IPS-11a (cell line): ENCODE measurements around the gene PALD1.

ENCODE experiments used
- H3K4me3 ChIP-seq: one replicate; pipeline ENCODE4 v1.5.1; 2013; ENCODE audit warnings: low read depth, low read length, control low read depth

The PALD1 gene

GRCh38 chr10:70535001-70535400 lies 56.4 kb downstream of the PALD1 start:
- H3K4me3 ChIP-seq, result no peak overlapping the region

GRCh38 chr10:70535451-70535850 lies 56.9 kb downstream of the PALD1 start:
- no peak overlapping the region for H3K4me3 ChIP-seq

GRCh38 chr10:70536196-70536861 lies 57.8 kb downstream of the PALD1 start:
- H3K4me3 ChIP-seq, result no peak overlapping the region

DNA sequence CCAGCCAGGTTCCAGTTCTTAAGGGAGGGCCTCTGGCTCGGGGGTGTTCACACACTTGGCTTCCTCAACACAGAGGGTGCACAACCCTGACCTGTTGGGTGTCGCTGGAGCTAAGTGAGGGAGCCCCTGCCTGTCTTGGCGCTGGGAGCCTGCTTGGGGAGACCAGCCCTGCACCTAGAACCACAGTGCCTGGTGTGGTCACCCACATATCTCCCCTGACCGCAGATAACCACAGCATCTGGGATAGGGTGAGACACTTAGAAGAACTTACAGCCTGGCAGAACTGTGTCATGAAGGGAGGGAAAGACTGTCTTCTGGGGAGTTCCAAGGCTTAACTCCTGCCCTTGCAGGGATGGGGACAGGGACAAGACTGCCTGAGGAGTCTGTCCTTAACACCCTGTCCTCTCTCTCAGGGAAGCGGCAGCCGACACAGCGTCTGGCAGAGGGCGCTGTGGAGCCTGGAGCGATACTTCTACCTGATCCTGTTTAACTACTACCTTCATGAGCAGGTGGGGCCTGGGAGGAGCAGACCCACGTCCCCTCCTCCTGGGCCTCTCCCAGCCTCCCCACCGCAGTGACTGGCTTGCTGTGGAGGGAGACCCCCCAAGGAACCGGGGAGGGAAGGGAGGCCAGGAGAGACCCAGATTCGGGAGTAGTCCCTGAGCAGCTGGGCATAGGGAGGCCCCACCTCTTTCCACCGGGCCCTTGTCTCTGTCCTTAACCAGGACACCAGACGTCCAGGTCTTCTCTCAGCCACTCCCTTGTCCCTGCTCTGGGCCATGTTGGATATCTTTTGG lies 59.0 kb downstream of the PALD1 start:
- no peak overlapping the region for H3K4me3 ChIP-seq

DNA sequence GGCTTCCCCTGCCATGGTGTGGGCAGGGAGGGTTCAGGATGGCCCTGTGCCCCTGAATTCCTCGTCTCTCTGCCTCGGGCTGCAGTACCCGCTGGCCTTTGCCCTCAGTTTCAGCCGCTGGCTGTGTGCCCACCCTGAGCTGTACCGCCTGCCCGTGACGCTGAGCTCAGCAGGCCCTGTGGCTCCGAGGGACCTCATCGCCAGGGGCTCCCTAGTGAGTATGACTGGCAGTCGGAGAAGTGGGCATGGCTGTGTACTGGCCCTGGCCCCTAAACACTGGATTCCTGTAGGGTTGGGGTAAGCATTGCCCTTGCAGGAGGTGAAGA lies 59.6 kb downstream of the PALD1 start:
- no peak overlapping the region for H3K4me3 ChIP-seq

DNA sequence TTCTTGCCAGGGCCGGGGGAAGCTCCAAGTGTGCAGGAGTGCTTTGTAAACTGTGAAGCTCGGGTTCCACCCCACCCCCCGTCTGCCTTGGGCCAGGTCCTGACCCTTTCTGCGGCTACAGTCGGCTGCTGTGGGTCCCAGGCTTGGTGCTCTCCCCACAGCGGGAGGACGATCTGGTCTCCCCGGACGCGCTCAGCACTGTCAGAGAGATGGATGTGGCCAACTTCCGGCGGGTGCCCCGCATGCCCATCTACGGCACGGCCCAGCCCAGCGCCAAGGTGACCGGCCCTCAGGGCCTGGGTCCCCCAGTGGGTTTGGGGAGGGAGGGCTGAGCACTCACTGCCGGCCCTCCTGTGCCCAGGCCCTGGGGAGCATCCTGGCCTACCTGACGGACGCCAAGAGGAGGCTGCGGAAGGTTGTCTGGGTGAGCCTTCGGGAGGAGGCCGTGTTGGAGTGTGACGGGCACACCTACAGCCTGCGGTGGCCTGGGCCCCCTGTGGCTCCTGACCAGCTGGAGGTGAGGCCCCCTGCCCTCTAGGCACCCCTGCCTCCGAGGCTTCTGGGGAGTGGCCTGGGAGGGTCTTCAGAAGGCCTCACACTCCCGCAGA lies 60.3 kb downstream of the PALD1 start:
- H3K4me3 ChIP-seq, result no peak overlapping the region

DNA sequence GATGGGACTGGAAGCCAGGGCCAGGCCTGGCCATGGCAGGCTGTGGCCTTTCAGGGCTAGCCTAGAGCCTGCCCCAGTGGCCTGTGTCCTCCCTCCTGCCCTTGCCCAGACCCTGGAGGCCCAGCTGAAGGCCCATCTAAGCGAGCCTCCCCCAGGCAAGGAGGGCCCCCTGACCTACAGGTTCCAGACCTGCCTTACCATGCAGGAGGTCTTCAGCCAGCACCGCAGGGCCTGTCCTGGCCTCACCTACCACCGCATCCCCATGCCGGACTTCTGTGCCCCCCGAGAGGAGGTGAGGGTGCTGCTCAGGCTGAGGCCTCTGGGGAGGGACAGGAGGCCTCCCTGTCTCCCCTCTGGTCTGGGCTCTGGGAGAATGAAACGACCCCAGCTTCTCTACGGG lies 60.9 kb downstream of the PALD1 start:
- H3K4me3 ChIP-seq, result no peak overlapping the region

DNA sequence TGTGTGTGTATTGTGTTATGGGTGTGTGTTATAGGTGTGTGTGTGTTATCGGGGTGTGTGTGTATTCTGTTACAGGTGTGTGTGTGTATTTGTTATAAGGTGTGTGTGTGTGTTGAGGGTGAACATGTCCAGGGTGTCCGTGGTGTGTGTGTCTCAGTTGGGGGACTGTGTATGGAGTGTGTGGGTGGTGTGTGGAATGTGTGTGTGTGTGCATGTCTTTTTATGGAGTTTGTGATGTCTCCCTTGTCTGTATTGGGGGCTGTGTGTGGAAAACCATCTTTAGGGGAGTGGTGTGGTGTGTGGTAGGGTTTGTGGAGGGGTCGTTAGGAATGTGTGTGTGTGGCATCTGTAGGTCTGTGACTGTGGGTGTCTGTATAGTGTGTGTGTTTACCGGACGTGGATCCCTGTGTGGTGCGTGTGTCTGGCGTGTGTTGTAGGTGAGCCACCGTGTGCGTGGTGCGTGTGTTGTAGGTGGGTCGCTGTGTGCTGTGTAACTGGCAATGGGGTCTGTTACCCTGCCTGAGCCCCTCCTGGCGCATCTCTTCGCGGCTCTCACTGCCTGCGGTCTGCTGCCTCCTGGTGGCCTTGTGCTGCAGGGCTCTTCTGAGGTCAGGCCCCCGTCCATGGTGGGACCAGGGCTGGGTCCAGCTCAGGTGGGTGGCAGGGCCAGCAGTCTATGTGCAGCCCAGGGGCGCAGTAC lies 61.7 kb downstream of the PALD1 start:
- H3K4me3 ChIP-seq, result no peak overlapping the region

- no peak overlapping the region for H3K4me3 ChIP-seq
Observed at GRCh38 chr10:70540789-70541360, 62.3 kb downstream of the PALD1 start.

DNA sequence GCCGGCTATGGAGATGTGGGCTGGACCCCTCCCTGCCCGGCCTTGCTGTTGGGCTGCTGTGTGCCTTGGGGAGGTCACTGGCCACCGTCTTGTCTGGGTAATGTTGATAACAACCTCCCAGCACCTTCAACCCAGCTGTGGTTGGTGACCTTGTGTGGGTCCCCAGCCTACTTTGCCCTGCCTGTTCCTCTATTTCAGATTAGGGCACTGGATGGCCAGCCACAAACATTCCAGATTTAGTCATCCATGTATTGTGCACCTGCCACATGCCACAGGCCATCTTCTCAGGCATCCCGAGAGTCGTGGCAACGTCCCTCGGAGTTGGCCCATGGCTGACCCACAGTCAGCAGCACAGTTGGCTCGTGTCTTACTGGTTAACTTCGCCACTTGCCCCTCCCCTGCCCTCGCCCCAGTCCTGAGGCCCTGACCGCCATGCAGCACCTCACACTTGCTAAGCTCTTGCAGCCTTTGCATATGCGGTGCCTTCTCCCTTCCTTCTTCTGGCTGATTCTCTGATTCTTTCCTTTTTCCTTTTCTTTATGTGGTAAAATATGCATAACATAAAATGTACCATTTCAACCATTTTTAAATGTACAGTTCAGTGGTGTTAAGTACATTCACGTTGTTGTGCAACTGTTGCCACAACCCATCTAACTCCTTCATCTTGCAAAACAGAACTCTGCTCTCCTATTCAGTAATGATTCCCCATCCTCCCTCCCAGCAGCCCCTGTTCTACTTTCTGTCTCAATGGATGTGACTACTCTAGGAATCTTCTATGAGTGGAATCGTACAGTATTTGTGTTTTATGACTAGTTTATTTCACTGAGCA lies 63.4 kb downstream of the PALD1 start:
- H3K4me3 ChIP-seq, result no peak overlapping the region

GRCh38 chr10:70542565-70542938 lies 64.0 kb downstream of the PALD1 start:
- no peak overlapping the region for H3K4me3 ChIP-seq

GRCh38 chr10:70543911-70544310 lies 65.3 kb downstream of the PALD1 start:
- H3K4me3 ChIP-seq, result no peak overlapping the region

DNA sequence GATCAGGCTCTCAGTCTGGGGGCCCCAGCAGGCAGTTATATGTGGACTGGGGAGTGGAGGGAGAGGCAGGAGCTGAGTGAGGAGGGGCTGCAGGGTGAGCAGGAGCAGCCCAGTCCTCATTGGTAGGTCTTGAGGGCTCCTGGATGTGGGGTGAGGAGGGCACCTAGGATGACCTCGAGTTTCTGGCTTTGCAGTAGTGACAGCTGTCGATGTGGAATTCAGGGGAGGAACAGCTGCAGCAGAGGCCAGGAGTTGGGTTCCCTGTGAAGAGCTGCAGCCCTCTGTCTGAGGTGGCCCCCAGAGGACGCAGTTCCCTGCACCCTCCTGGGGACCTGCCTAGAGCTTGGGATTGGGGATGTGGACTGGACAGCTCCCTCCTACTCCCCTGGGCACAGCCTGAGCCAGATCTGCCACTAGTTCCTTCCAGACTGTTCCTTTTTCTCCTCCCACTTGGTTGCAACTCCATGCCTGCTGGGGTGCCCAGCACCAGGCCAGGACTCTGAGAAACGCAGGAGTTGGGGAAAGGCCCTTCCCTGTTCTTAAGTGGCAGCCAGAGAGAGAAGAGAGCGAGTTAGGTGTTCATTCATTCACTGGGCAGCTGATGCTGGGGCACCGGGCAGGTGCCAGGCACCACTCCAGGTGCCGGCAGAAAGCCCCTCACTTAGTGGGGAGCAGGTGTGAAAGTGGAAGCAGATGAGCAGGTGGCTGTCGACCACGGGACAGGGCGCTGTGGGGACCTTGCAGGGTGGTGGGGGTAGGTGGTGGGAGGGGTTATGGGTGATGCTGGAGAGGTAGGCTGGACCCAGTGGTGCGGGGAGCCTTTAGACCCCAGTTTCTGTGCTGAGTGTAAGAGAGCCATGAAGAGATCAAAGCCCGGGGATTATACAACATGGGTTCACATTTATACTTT lies 66.1 kb downstream of the PALD1 start:
- H3K4me3 ChIP-seq, result no peak overlapping the region

DNA sequence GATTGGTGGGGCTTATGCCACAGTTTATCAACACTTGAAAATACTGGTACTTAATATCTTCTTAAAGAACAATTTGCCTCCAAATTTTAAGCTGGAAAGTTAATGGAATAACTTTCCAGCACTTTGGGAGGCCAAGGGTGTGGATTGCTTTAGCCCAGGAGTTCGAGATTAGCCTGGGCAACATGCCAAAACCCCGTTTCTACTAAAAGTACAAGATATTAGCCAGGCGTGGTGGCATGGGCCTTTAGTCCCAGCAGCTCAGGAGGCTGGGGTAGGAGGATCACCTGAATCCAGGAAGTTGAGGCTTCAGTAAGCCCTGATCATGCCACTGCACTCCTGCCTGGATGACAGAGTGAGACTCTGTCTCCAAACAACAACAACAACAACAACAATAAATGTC lies 68.0 kb downstream of the PALD1 start:
- no peak overlapping the region for H3K4me3 ChIP-seq

GRCh38 chr10:70549351-70549961 lies 70.9 kb downstream of the PALD1 start:
- H3K4me3 ChIP-seq, result no peak overlapping the region

- no peak overlapping the region for H3K4me3 ChIP-seq
Observed at GRCh38 chr10:70549962-70550458, 71.4 kb downstream of the PALD1 start.

DNA sequence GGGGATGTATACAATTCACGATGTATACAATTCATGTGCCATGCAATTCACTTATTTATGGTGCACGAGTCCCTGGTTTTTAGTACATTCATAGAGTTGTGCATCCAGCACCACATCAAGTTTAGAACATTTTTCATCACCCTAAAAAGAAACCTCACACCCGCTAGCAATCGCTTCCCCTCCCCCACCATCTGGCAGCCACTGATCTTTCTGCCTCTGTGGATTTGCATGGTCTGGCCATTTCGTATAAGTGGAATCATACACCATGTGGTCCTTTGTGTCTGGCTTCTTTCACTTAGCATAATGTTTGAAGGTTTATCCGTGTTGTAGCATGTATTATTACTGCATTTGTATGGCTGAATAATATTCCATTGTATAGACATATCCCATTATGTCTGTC lies 71.9 kb downstream of the PALD1 start:
- H3K4me3 ChIP-seq, result no peak overlapping the region

GRCh38 chr10:70551466-70551865 lies 72.9 kb downstream of the PALD1 start:
- no peak overlapping the region for H3K4me3 ChIP-seq

DNA sequence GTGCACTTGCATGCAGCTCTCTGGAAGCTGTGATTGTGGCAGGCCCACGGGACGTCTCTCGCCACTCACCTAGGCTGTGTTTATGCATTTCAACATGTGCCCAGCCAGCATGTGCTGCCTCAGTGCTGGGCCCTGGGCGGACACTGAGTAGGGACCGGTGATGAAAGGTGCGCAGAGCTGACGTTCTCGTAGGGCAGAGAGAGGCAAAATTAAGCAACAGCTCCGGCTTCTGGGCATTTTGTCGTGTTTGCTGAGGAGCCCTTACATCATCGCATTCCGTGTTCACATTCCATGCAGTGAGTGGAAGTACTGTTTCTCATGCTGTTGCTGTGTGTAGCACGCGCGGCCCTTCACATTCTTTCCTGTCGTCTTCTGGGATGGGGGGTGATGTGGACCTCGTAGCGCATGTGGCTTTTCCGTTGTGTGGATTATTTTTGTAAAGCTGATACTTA lies 73.4 kb downstream of the PALD1 start:
- no peak overlapping the region for H3K4me3 ChIP-seq
